DND-41 (cell line): ENCODE data around the gene DCLK1.

Experiments used
- EZH2 ChIP-seq: IDR thresholded peaks from 3 replicates; pipeline ENCODE4 v1.6.1; 2012; ENCODE audit warnings: borderline replicate concordance, low read depth, mild to moderate bottlenecking, moderate library complexity, low read length, inconsistent platforms; ENCODE audit not compliant: severe bottlenecking
- TF ChIP-seq, protein P1 (sequence below): IDR thresholded peaks from 2 replicates; pipeline ENCODE4 v1.5.1; 2012; ENCODE audit warnings: borderline replicate concordance, low read length, moderate library complexity, mild to moderate bottlenecking; ENCODE audit not compliant: poor library complexity, severe bottlenecking; ENCODE audit errors: extremely low read depth

DNA sequence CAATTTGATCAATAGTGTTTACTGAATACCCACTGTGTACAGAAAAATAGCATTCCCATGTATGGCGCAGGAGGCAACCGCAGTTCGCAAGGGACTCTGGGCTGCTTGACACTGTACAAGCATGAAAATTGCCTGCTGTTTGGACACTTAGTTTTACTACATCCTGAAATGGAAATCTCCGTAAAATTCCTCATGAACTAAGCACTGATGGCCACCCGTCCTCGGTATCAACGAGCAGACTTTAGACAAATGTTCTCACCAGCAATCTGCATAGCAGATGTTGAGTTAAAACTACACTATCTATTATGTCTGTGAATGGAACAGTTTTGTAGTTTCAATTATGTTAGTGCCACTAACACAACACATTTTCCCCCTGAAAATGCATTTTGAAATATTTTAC lies 294.7 kb downstream of the DCLK1 start:
- TF ChIP-seq EZH2: no peak
- TF ChIP-seq, protein P1, sequence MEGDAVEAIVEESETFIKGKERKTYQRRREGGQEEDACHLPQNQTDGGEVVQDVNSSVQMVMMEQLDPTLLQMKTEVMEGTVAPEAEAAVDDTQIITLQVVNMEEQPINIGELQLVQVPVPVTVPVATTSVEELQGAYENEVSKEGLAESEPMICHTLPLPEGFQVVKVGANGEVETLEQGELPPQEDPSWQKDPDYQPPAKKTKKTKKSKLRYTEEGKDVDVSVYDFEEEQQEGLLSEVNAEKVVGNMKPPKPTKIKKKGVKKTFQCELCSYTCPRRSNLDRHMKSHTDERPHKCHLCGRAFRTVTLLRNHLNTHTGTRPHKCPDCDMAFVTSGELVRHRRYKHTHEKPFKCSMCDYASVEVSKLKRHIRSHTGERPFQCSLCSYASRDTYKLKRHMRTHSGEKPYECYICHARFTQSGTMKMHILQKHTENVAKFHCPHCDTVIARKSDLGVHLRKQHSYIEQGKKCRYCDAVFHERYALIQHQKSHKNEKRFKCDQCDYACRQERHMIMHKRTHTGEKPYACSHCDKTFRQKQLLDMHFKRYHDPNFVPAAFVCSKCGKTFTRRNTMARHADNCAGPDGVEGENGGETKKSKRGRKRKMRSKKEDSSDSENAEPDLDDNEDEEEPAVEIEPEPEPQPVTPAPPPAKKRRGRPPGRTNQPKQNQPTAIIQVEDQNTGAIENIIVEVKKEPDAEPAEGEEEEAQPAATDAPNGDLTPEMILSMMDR: no peak
